Iris pigment epithelial cell (primary cell): ENCODE measurements around the gene TP73.

Experiments
- DNase-seq: peaks from one replicate; pipeline ENCODE4 v3.0.0-alpha.2; 2011; ENCODE audit warnings: low read depth

Gene TP73

GRCh38 chr1:3768811-3769390, 116.6 kb downstream of the TP73 start:
- DNase-seq = no peak

DNA sequence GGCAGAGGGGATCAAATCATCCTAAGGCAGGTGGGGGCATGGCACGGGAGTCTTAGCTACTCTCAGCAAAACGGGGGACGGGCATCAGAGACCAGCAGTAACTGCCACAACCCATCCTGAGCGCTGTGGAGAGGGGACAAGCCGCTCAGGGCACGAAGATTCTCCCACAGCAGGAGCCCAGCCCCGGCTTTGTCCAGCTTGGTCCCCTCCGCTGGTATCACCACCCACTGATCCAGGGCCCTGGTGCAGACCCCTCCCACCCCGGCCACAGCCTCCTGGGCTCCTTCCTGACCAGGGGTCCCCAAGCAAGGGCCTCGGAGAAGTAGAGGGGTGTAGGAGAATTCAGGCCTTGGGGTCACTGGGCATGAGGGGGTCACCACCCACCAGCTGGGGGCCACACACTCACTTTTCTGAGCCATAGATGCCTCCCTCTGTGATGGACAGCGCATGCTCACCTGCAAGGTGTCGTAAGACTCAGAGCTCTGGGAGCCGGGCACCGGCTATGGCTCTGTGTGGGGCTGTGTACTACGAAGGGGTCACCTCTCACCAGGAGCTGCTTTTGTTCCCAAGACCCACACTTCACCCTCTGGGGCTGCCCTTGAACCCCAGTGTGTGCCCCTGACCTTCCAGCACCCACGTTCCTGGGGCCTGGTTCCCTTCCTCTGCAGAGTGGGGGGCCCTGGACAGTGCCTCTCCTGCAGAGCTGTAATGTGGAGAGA, 117.9 kb downstream of the TP73 start:
- DNase-seq = no peak

DNA sequence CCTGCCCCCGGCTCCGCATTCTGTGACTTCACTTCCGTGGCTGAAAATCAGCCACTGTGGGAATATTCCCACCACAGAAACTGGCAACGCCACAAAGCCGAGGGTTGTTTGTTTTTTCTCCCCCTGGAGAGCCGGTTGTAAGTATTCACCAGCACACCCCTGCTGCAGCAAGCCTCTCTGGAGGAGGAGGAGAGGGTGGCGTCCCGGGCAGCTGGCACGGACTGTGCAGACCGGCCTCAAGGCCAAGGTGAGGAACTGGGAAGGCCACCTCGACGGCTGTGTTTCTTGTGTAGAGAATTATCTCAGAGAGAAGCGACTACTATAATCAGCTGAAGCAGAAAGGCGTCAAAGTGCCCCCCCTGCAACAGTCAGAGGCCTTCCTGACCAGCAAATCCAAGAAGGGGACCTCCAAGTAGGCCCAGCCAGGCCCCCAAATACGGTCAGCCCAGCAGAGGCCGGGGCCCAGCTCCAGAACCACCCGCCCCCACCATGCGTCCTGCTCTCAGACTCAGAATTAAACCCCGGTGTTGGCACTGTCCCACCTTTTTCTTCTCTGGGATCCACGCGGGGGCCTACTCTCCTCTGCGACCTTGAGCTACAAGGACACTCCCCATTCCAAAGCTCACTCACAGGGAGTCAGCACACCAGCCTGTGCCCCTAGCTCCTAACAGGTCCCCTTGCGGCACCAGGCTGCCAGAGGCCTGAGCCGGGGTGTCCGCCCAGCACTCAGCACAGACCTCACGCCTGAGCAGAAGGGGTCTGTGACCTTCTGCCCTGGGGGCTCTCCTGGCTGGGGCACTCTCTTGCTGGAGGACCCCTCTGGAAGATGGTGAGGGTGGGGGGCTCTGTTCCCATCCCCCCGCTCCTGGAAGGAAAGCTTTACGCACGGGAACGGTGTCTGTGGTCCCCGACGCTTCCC, 119.1 kb downstream of the TP73 start:
- DNase-seq = no peak

DNA sequence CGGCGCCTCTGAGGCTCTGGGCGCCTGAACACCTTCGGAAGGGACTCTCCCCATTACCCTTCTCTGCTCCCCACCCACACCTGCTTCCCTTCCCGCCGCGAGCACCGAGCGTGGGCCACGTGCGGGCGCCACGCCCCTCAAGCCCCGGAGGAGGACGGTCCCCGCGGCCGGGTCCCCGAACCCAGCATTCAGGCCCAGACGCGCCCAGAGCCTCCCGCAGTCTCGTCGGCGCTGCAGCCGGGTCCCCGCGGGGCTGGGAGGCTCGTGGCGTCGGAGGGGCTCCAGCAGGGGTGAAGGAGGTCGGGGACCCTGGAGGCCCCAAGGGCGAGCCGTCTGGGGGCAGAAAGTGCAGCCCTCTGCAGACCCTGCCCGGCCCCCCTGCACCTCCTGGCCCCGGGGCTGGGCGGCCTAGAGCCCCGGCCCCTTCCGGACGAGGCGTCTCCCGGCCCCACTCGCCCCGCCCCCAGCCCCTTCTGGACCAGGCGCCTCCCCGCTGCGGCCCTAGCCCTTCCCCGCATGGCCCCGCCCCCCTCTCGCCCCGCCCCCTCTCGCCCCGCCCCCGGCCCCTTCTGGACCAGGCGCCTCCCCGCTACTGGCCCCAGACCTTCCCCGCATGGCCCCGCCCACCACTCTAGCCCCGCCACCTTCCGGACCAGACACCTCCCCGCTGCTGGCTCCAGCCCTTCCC, 119.9 kb downstream of the TP73 start:
- DNase-seq = peak; percentile 64

DNA sequence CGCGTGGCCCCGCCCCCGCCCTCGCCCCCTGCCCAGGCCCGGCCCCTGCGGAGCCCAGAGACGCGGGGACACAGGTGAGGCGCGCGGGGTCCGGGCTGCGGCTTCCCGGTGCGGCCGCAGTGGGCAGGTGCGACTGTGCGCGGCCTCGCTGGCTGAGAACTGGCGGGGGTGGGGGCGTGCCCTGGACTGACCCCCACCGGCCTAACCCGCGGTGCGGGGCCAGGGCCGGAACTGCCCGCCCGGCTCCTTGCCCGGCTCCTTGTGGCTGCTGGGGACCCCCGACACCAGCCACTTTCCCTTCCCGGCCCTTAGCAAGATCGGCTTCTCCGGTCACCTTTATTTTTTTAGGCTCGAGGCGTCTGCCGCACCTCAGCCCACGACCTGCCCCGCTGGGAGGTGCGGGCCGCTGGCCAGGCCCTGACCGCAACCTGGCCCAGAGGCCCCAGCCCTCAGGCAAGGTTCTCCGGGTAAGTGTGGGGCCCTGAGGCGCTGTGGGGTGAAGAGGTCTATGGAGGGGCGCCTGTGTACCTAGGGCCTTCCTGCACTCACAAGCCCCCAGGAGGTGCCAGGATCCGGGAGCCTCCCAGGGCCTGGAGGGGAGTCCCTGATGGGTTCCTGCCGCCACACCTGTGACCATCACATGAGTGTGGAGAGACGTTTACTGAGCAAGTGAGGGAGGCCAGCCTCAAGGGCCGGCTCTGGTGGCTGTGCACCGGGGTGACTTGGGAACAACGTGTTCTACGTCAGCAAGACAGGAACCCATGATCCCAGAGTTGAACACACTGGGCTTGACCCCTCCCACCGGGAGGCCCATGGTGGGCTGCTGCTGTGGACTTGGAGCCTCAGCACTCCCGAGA, 120.6 kb downstream of the TP73 start, which contains the start of gene SMIM1:
Gene SMIM1, plus strand, starts transcription at position 35 of the 857 bp plus-strand sequence. CDS start 2,625 bp downstream, outside the sequence.
- DNase-seq = no peak

- DNase-seq = no peak
Observed at GRCh38 chr1:3773572-3774275, 121.4 kb downstream of the TP73 start.

- DNase-seq = no peak
Observed at GRCh38 chr1:3774276-3774945, 122.1 kb downstream of the TP73 start.

DNA sequence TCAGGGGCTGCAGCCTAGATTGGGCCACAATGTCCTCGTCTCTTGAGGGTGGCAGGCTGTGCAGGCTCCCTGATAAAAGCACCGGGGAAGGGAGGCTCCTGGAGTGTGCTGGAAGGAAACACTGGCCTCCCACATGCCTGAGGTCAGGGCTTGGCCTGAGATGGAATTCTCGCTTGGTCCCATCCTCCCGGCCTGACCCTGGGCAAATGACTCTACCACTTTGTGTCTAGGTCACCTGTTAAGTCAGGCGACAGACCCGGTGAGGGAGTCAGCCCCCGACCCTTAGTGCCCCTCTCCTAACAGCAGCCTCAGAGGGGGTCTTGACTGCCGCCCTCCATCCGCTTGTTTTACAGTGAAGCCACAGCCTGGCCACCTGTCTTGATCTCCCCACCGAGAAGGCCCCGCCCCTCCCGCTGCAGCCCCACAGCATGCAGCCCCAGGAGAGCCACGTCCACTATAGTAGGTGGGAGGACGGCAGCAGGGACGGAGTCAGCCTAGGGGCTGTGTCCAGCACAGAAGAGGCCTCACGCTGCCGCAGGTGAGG, 122.7 kb downstream of the TP73 start:
- no peak for DNase-seq

DNA sequence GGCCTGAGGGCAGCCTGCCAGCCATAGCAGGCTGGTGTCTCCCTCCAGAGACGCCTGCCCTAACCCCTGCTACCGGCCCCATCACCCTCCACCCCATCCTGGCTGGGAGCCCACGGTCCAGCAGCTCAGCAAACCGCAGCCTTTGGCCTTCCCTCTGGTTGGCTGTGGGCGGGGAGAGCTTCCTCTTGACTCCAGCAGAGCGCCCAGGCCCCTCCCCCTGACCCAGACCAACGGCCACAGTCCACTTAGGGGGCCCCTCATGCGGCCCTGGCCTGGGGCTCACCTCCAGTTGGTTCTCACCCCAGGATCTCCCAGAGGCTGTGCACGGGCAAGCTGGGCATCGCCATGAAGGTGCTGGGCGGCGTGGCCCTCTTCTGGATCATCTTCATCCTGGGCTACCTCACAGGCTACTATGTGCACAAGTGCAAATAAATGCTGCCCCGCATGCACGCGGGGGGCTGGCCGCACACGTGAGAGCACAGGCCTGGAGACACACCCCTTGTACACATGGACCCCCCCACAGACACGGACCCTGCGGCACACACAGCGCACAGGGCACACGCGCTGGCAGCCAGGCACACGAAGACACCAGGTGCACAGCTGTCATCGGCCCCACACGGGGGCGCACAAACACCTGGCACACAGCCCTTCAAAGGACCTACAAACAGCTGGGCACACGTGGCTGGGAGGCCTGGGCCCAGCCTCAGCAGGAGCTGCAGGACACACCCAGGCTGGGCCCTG, 123.3 kb downstream of the TP73 start:
- DNase-seq = peak; percentile 70

- DNase-seq = no peak
Observed at GRCh38 chr1:3776231-3776961, 124.1 kb downstream of the TP73 start.

DNA sequence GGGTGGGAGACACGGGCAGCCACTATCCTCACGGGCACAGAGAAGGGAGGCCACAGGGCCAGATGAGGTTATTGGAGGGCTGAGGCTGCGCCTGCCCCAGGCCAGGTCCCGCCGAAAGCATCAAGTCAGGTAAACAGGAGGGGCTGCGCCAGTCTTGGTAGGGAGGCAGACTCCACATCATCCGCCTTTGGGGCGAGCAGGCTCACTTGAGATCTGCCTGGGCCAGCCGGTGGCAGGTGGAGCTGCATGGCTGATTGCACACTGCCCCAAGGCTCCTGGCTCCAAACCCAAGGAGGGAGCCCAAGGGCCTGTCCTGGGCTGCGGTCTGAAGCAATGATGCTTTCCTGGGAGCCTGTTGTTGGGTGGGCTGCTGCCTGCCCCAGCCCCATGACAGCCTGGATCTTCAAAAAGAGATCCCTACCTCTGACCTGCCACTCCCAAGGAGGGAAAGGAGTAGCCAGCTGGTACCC, 124.8 kb downstream of the TP73 start:
- DNase-seq = no peak

GRCh38 chr1:3777647-3778589, 125.6 kb downstream of the TP73 start:
- no peak for DNase-seq

- DNase-seq = no peak
Observed at GRCh38 chr1:3778590-3779264, 126.4 kb downstream of the TP73 start.

DNA sequence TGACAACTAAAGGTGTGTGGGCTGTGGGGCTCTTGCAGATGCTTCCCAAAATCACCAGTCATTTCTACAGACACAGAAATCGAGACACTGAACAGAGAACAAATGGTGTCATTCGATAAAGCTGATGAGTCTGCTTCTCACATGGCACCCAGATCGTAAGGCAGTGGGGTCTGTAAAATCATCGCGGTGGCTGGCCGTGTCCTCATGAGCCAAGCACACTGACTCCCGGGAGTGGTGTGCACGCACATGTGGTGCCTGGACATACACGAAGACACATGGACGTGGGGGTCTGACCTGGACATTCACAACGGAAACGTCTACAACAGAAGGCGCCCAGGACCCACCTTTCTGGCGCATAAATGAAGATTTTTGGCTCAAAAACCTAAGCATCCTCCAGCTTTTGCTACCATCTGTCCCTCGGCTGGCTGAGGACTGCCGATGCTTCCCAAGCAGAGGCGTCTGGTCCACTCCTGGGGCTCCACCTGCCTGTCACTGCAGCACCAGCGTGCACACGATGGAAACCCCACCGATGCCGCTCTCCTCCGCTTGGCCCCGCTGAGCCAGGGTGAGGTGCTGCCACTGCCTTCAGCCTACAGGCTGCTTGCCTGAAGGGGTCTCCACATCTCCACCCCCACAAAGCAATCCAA, 127.1 kb downstream of the TP73 start:
- DNase-seq = no peak

GRCh38 chr1:3779912-3780416, 127.6 kb downstream of the TP73 start:
- no peak for DNase-seq

DNA sequence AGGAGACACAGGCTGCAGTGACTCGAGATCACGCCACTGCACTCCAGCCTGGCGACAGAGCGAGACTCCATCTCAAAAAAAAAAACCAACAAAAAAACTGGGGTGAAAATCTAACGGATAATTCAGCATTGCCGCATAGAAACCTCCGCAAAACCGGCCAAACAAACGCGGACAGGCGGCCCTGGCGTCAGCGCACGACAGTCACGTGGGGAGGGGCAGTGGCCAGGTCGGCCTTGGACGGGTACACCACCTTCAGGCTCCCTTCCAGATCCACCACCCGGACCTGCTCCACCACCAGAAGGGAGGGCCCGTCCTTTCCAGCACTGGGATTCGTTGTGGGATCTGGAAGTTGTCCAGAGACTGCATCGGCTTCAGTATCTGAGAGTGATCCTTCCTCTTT, 128.6 kb downstream of the TP73 start:
- DNase-seq = no peak
